Naive thymus-derived CD4-positive, alpha-beta T cell (primary cell): ENCODE data around the gene BAZ2A. TPM values are rescaled to one million over a fixed set of nuclear protein-coding genes. Genes with fewer than 3 reads are reported as not detected.

Experiments
- ATAC-seq: fragments of 150-1000 bp; cut with Tn5 transposase; 2 replicates; pipeline ENCODE4 v1.10.0; 2021; ENCODE audit warnings: mild to moderate bottlenecking, moderate library complexity
- CTCF ChIA-PET: fragments of 350-600 bp; sonication (Branson Sonifier 250); formaldehyde crosslinking; loops from one replicate; lab custom pipeline; 2021; ENCODE audit warnings: antibody characterized with exemption; lab: Charles Lee
- POLR2A ChIA-PET: fragments of 350-600 bp; sonication (Branson Sonifier 250); formaldehyde crosslinking; loops from one replicate; lab custom pipeline; 2021; ENCODE audit warnings: antibody characterized with exemption, inconsistent platforms; lab: Charles Lee
- DNase-seq, 9 donors: peaks; one replicate each; pipeline versions ENCODE4 v3.0.0 to v3.0.0-alpha.2; 2020 to 2022; ENCODE audit warnings: mixed read lengths in 1 of 9
- H3K27ac ChIP-seq: one replicate; pipeline ENCODE4 v1.7.0; 2013; ENCODE audit warnings: mild to moderate bottlenecking, low read depth, low read length, moderate library complexity
- H3K27me3 ChIP-seq, 2 donors: one replicate each; pipeline ENCODE4 v1.7.0; 2013; ENCODE audit warnings: low read length in 2 of 2, mild to moderate bottlenecking in 2 of 2, moderate library complexity in 2 of 2; ENCODE audit not compliant: control insufficient read depth in 2 of 2, insufficient read depth in 2 of 2
- H3K36me3 ChIP-seq, 3 experiments: 1 replicate in 2 of 3; 2 replicates in 1 of 3; pipeline ENCODE4 v1.7.0; 2013; ENCODE audit warnings: low read length in 3 of 3, mild to moderate bottlenecking in 3 of 3, moderate library complexity in 1 of 3; ENCODE audit not compliant: insufficient read depth in 3 of 3, control insufficient read depth in 2 of 3
- H3K4me1 ChIP-seq, 2 donors: one replicate each; pipeline ENCODE4 v1.7.0; 2013; ENCODE audit warnings: low read length in 2 of 2, mild to moderate bottlenecking in 2 of 2, moderate library complexity in 1 of 2; ENCODE audit not compliant: control insufficient read depth in 2 of 2, insufficient read depth in 2 of 2
- H3K4me3 ChIP-seq: 2 replicates; pipeline ENCODE4 v1.7.0; 2013; ENCODE audit warnings: mild to moderate bottlenecking, low read length
- H3K9me3 ChIP-seq, 3 experiments: 1 replicate in 2 of 3; 2 replicates in 1 of 3; pipeline ENCODE4 v1.7.0; 2013; ENCODE audit warnings: low read length in 3 of 3; ENCODE audit not compliant: control insufficient read depth in 2 of 3
- H3K27ac Mint-ChIP-seq, 9 donors: one replicate each; pipeline ENCODE4 v1.8.0; 2020 to 2022; ENCODE audit warnings: mixed read lengths in 9 of 9, mild to moderate bottlenecking in 8 of 9, moderate library complexity in 5 of 9, inconsistent platforms in 2 of 9
- H3K27me3 Mint-ChIP-seq, 5 donors: one replicate each; pipeline ENCODE4 v1.8.0; 2021 to 2022; ENCODE audit warnings: mixed read lengths in 5 of 5, mild to moderate bottlenecking in 1 of 5
- H3K36me3 Mint-ChIP-seq, 5 donors: one replicate each; pipeline ENCODE4 v1.8.0; 2020 to 2022; ENCODE audit warnings: mixed read lengths in 5 of 5, mild to moderate bottlenecking in 3 of 5, inconsistent platforms in 1 of 5
- H3K4me1 Mint-ChIP-seq, 7 donors: one replicate each; pipeline ENCODE4 v1.8.0; 2020 to 2022; ENCODE audit warnings: mixed read lengths in 7 of 7, mild to moderate bottlenecking in 3 of 7, inconsistent platforms in 1 of 7
- H3K4me3 Mint-ChIP-seq, 10 donors: one replicate each; pipeline ENCODE4 v1.8.0; 2020 to 2022; ENCODE audit warnings: mild to moderate bottlenecking in 10 of 10, mixed read lengths in 10 of 10, moderate library complexity in 6 of 10, inconsistent platforms in 2 of 10
- H3K9me3 Mint-ChIP-seq, 11 donors: one replicate each; pipeline ENCODE4 v1.8.0; 2020 to 2022; ENCODE audit warnings: mixed read lengths in 11 of 11, mild to moderate bottlenecking in 4 of 11, inconsistent platforms in 1 of 11, moderate library complexity in 1 of 11
- intact Hi-C, 2 donors: fragments of 100-400 bp; cut with micrococcal nuclease; formaldehyde crosslinking; loops; one replicate each; pipeline ENCODE4 v1.15.1; 2023
- polyA plus RNA-seq, 2 donors: library from polyadenylated mRNA; unstranded; fragments of 300-500 nt; fragmentation: Illumina TruSeq; gene quantifications; one replicate each; pipeline ENCODE4 v1.2.3, GENCODE V29; 2021
- total RNA-seq, 6 experiments: library from RNA in 5 of 6; stranded (reverse) in 5 of 6; gene quantifications; 1 replicate in 5 of 6; 2 replicates in 1 of 6; pipeline ENCODE4 v1.2.3 and lab custom pipeline; 2021 to 2026

Gene BAZ2A
- total and polyA plus RNA-seq, 7 experiments from 2014 or later: 24.8 to 230 (median 178) TPM

DNA sequence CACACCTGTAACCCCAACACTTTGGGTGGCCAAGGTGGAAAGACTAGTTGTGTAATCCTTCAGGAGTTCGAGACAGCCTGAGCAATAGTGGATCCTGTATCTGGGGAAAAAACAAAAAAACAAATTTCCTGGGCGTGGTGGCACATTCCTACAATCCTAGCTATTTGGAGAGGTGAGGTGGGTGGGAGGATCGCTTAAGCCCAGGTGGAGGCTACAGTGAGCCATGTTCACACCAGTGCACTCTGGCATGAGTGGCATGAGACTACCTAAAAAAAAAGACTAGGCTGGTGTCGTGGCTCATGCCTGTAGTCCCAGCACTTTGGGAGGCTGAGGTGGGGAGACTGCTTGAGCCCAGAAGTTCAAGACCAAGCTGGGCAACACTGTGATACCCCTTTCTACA, 40.7 kb upstream of the BAZ2A start:
- peaks cover 20 to 64% (median 43%) of the 10 kb centered on the region in 3 experiments for H3K36me3 ChIP-seq
- no peak for DNase-seq
- ChIA-PET POLR2A (interaction anchor here (0.6 to 2.2 kb wide), 4 partner anchors 14 to 1070 kb away, joined by 3 to 13 read pairs (median 8); partner anchors contain the start of genes NACA and PTGES3), CTCF (interaction anchor here (0.6 kb wide), 1 partner anchor 448 kb away, joined by 3 read pairs; no protein-coding TSS in a partner anchor)
- no peaks in the 10 kb centered on the region for H3K9me3 ChIP-seq
- peaks cover 4 to 17% of the 10 kb centered on the region in 2 donors for H3K4me1 ChIP-seq
- H3K4me1 Mint-ChIP-seq: peaks cover 17 to 46% (median 40%) of the 10 kb centered on the region in 7 donors
- no peak overlapping the region for H3K4me3 ChIP-seq
- H3K27ac ChIP-seq: peak overlapping the region; percentile 22
- no peaks in the 10 kb centered on the region for H3K9me3 Mint-ChIP-seq
- no peak for ATAC-seq
- intact Hi-C loops: no loop called here
- no peak overlapping the region for H3K4me3 Mint-ChIP-seq
- peak overlapping the region in 2 of 9 donors; percentile 21 to 25 for H3K27ac Mint-ChIP-seq
- H3K27me3 ChIP-seq: no peaks in the 10 kb centered on the region
- H3K27me3 Mint-ChIP-seq: no peaks in the 10 kb centered on the region
- peaks cover 5 to 37% (median 24%) of the 10 kb centered on the region in 5 donors for H3K36me3 Mint-ChIP-seq

- H3K4me3 ChIP-seq: no peak overlapping the region
- H3K9me3 ChIP-seq: no peaks in the 10 kb centered on the region
- intact Hi-C loops: no loop called here
- peaks cover 20 to 85% (median 63%) of the 10 kb centered on the region in 3 experiments for H3K36me3 ChIP-seq
- DNase-seq (no peak), ATAC-seq (no peak)
- POLR2A ChIA-PET: interaction anchor here (0.8 to 1.8 kb wide), 4 partner anchors 20 to 881 kb away, joined by 3 to 5 read pairs (median 3); partner anchors contain the start of gene PTGES3
- Mint-ChIP-seq H3K27ac (peak overlapping the region in 4 of 9 donors; percentile 13 to 74 (median 38)), H3K27me3 (no peaks in the 10 kb centered on the region), H3K9me3 (no peaks in the 10 kb centered on the region), H3K36me3 (peaks cover 10 to 50% (median 30%) of the 10 kb centered on the region in 5 donors), H3K4me3 (no peak overlapping the region), H3K4me1 (peaks cover 17 to 30% (median 24%) of the 10 kb centered on the region in 7 donors)
- H3K27ac ChIP-seq: no peak overlapping the region
- no peaks in the 10 kb centered on the region for H3K27me3 ChIP-seq
- H3K4me1 ChIP-seq: peaks cover 2 to 12% of the 10 kb centered on the region in 2 donors
- CTCF ChIA-PET: interaction anchor here (0.7 kb wide), 1 partner anchor 460 kb away, joined by 3 read pairs; no protein-coding TSS in a partner anchor
These were observed 38.0 kb upstream of the BAZ2A start for GRCh38 chr12:56668197-56668457.

- no peak overlapping the region for H3K4me3 ChIP-seq
- H3K27me3 ChIP-seq: no peaks in the 10 kb centered on the region
- Mint-ChIP-seq H3K9me3 (no peaks in the 10 kb centered on the region), H3K27ac (peak overlapping the region in 1 of 9 donors; percentile 24), H3K36me3 (peaks cover 5 to 21% (median 13%) of the 10 kb centered on the region in 5 donors), H3K4me1 (peaks cover 0 to 15% (median 0%) of the 10 kb centered on the region in 7 donors), H3K4me3 (no peak overlapping the region), H3K27me3 (no peaks in the 10 kb centered on the region)
- no peaks in the 10 kb centered on the region for H3K4me1 ChIP-seq
- POLR2A ChIA-PET: interaction anchor here (0.6 to 2.8 kb wide), 7 partner anchors 14 to 360 kb away, joined by 3 to 11 read pairs (median 3); partner anchors contain the start of genes ATP5F1B and PTGES3
- ATAC-seq (peak; percentile 27), DNase-seq (peak in 1 of 9 donors; percentile 5)
- H3K9me3 ChIP-seq: no peaks in the 10 kb centered on the region
- H3K27ac ChIP-seq: no peak overlapping the region
- peaks cover 6 to 36% (median 33%) of the 10 kb centered on the region in 3 experiments for H3K36me3 ChIP-seq
- intact Hi-C loops: no loop called here
- CTCF ChIA-PET: interaction anchor here (0.5 to 1.0 kb wide), 2 partner anchors 24 to 25 kb away, joined by 4 read pairs; no protein-coding TSS in a partner anchor
These were observed 32.0 kb upstream of the BAZ2A start for GRCh38 chr12:56661979-56662638.

DNA sequence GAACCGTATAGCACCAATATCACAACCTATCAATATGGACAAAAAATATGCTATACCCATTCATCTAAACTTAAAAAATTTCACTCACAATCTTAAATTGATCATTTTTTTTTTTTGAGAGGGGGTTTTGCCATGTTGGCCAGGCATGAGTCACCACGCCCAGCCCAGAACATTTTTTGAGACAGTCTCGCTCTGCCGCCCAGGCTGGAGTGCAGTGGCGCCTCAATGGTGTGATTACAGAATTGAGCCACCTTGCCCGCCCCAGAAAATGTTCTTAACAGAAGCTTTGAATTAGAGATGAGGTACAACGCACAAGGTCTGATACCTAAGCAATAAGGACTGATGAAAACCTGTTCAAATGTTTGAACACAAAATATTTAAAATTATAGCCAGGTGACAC, 31.4 kb upstream of the BAZ2A start:
- ChIA-PET CTCF (interaction anchor here (0.5 to 1.0 kb wide), 2 partner anchors 24 to 26 kb away, joined by 4 read pairs; no protein-coding TSS in a partner anchor), POLR2A (interaction anchor here (0.7 to 1.5 kb wide), 4 partner anchors 14 to 26 kb away, joined by 3 to 6 read pairs (median 4); partner anchors contain the start of gene PTGES3)
- Mint-ChIP-seq H3K36me3 (peaks cover 5 to 21% (median 12%) of the 10 kb centered on the region in 5 donors), H3K4me3 (no peak overlapping the region), H3K9me3 (no peaks in the 10 kb centered on the region), H3K27ac (peak overlapping the region in 2 of 9 donors; percentile 23 to 24), H3K4me1 (peaks cover 0 to 15% (median 0%) of the 10 kb centered on the region in 7 donors), H3K27me3 (no peaks in the 10 kb centered on the region)
- Histone ChIP-seq H3K4me3 (no peak overlapping the region), H3K27me3 (no peaks in the 10 kb centered on the region), H3K27ac (no peak overlapping the region), H3K36me3 (peaks cover 4 to 31% (median 29%) of the 10 kb centered on the region in 3 experiments), H3K4me1 (no peaks in the 10 kb centered on the region), H3K9me3 (no peaks in the 10 kb centered on the region)
- ATAC-seq: no peak
- intact Hi-C loops: no loop called here
- DNase-seq: peak in 1 of 9 donors; percentile 5

- POLR2A ChIA-PET: interaction anchor here (0.8 to 1.0 kb wide), 2 partner anchors 12 to 17 kb away, joined by 3 read pairs; no protein-coding TSS in a partner anchor
- peaks cover 0 to 11% (median 0%) of the 10 kb centered on the region in 7 donors for H3K4me1 Mint-ChIP-seq
- intact Hi-C loops: no loop called here
These were observed 28.8 kb upstream of the BAZ2A start for GRCh38 chr12:56658921-56659320.

More at GRCh38 chr12:56658921-56659320, 28.8 kb upstream of the BAZ2A start:
- Histone ChIP-seq H3K4me3 (no peak overlapping the region), H3K27me3 (no peaks in the 10 kb centered on the region), H3K36me3 (peaks cover 0 to 10% (median 9%) of the 10 kb centered on the region in 3 experiments), H3K4me1 (no peaks in the 10 kb centered on the region), H3K9me3 (peaks cover 0 to 4% (median 0%) of the 10 kb centered on the region in 3 experiments), H3K27ac (no peak overlapping the region)
- Mint-ChIP-seq H3K4me3 (no peak overlapping the region), H3K27ac (peak overlapping the region in 1 of 9 donors; percentile 60), H3K9me3 (peaks cover 0 to 9% (median 3%) of the 10 kb centered on the region in 11 donors), H3K27me3 (no peaks in the 10 kb centered on the region), H3K36me3 (peaks cover 0 to 13% (median 7%) of the 10 kb centered on the region in 5 donors)
- ATAC-seq: no peak
- CTCF ChIA-PET: interaction anchor here (1.7 kb wide), 1 partner anchor 11 kb away, joined by 3 read pairs; no protein-coding TSS in a partner anchor
- DNase-seq: no peak
